Central memory CD8-positive, alpha-beta T cell (primary cell): Measurements from ENCODE around the gene OS9.
"Not testable (repeated sequence)": the region's sequence is repeated elsewhere in the genome, so short reads cannot be mapped to it uniquely, and the experiment has no call there.

Source experiments
- ATAC-seq: fragments of 150-1000 bp; cut with Tn5 transposase; replicated peaks from 2 replicates; pipeline ENCODE4 v1.10.0; 2022; ENCODE audit warnings: mild to moderate bottlenecking, moderate FRiP score, moderate number of reproducible peaks; ENCODE audit not compliant: poor library complexity, severe bottlenecking; ENCODE audit errors: extremely low read depth
- DNase-seq, 2 donors: peaks; one replicate each; pipeline ENCODE4 v3.0.0; 2021; ENCODE audit warnings: low spot score in 2 of 2
- H3K27ac Mint-ChIP-seq: one replicate; pipeline ENCODE4 v1.8.0; 2022; ENCODE audit warnings: low read depth, mild to moderate bottlenecking, moderate library complexity, mixed read lengths
- H3K27me3 Mint-ChIP-seq: one replicate; pipeline ENCODE4 v1.8.0; 2022; ENCODE audit warnings: mixed read lengths
- H3K36me3 Mint-ChIP-seq: one replicate; pipeline ENCODE4 v1.8.0; 2022; ENCODE audit warnings: mild to moderate bottlenecking, moderate library complexity, mixed read lengths; ENCODE audit not compliant: insufficient read depth
- H3K4me1 Mint-ChIP-seq: one replicate; pipeline ENCODE4 v1.8.0; 2022; ENCODE audit warnings: mixed read lengths
- H3K4me3 Mint-ChIP-seq: one replicate; pipeline ENCODE4 v1.8.0; 2022; ENCODE audit warnings: mild to moderate bottlenecking, moderate library complexity, mixed read lengths
- H3K9me3 Mint-ChIP-seq: one replicate; pipeline ENCODE4 v1.8.0; 2022; ENCODE audit warnings: mixed read lengths

Gene OS9

DNA sequence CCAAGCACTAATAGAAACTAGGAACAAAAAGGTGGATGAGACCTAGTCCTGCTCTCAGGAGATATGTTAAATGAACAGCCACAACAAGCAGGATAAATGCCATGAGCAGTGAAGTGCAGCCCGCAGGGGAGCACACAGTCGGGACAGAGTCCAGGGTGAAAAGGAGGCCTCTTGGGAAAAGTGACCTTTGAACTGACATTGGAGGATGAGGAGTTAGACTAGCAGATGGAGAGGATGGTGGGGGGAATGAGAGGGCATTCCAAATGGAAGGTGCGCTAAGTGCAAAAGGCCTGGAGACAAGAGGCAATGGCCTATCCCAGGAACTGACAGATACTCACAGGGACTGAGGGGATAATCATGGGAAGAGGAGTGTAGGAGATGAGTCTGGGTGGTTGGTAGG lies 4.5 kb downstream of the OS9 start:
- peak overlapping the region; percentile 9 for H3K27ac Mint-ChIP-seq
- peaks cover 27% of the 10 kb centered on the region for H3K4me1 Mint-ChIP-seq
- no peaks in the 10 kb centered on the region for H3K9me3 Mint-ChIP-seq
- DNase-seq (no peak), ATAC-seq (no peak)
- no peaks in the 10 kb centered on the region for H3K27me3 Mint-ChIP-seq
- H3K36me3 Mint-ChIP-seq: peaks cover 32% of the 10 kb centered on the region
- H3K4me3 Mint-ChIP-seq: no peak overlapping the region

DNA sequence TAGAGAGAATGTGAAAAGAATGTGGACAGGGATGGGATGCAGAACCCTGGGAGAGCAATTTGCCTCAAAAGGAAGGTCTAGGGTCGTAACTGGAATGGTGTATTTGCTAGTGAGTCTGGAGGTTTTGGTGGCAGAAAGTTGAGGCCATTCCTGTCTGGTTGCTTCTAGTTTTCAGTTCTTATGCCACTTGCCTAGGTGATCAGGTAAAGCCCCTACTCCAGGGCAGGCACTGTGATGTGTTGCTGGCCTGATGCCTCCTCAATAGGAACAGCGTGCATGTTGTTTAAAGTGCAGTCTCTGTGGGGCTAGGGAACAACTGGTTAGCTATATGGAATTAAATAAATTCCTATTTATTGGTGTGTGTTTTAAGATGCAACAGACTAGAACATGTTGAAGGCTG lies 6.4 kb downstream of the OS9 start:
- no peak for ATAC-seq

DNA sequence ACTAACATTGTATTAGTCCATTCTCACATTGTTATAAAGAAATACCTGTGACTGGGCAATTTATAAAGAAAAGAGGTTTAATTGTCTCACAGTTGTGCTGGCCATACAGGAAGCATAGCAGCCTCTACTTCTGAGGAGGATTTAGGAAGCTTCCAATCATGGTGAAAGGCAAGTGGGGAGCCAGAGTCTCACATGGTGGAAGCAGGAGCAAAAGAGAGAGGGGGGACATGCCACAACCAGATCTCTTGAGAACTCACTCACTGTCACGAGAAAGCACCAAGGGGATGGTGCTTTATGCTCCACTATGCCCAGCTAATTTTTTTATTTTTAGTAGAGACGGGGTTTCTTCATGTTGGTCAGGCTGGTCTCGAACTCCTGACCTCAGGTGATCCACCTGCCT lies 13.3 kb downstream of the OS9 start:
- Mint-ChIP-seq H3K27me3 (no peaks in the 10 kb centered on the region), H3K4me3 (no peak overlapping the region), H3K9me3 (no peaks in the 10 kb centered on the region), H3K27ac (peak overlapping the region; percentile 17), H3K36me3 (peaks cover 33% of the 10 kb centered on the region), H3K4me1 (peaks cover 6% of the 10 kb centered on the region)
- ATAC-seq (no peak), DNase-seq (no peak)

More for the DNA sequence above, 6.4 kb downstream of the OS9 start:
- no peaks in the 10 kb centered on the region for H3K9me3 Mint-ChIP-seq
- no peak overlapping the region for H3K27ac Mint-ChIP-seq
- peaks cover 40% of the 10 kb centered on the region for H3K36me3 Mint-ChIP-seq
- H3K4me3 Mint-ChIP-seq: no peak overlapping the region
- H3K27me3 Mint-ChIP-seq: no peaks in the 10 kb centered on the region
- H3K4me1 Mint-ChIP-seq: peaks cover 27% of the 10 kb centered on the region
- DNase-seq: no peak

DNA sequence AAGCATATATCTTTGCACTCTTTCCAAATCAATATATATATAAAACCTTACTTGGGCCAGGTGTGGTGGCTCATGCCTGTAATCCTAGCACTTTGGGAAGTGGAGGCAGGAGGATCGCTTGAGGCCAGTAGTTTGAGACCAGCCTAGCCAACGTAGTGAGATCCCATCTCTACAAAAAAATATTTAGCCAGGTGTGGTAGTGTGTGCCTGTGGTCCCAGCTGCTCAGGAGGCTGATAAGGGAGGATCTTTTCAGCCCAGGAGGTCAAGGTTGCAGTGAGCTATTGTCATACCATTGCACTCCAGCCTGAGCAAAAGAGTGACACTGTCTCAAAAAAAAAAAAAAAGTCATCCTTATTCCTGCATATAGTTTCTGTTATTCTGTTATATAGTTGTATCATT lies 14.4 kb downstream of the OS9 start:
- ATAC-seq (no peak), DNase-seq (no peak)
- no peaks in the 10 kb centered on the region for H3K27me3 Mint-ChIP-seq

DNA sequence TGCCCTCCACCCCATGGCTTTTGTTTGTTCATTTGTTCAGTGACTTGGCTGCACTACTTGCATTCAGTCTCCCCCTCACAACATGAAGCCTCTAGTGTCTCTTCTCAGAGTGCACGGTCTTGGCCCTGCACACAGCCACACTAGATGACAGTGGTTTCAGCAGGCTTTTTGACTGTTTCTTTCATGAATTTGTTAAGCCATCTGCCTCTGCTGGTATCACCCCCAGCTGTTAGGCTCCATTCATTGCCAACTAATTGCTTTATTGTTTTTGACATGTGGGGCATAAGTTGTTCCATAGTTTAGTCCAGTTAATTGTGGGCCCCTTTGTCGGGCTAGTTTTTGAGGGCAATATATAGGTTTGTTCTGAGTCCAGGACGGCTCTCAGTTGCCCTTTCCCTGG lies 18.8 kb downstream of the OS9 start:
- Mint-ChIP-seq H3K27ac (no peak overlapping the region), H3K4me1 (no peaks in the 10 kb centered on the region), H3K9me3 (no peaks in the 10 kb centered on the region), H3K27me3 (no peaks in the 10 kb centered on the region), H3K4me3 (no peak overlapping the region), H3K36me3 (peaks cover 31% of the 10 kb centered on the region)
- DNase-seq (no peak), ATAC-seq (no peak)

More for the DNA sequence above, 14.4 kb downstream of the OS9 start:
- Mint-ChIP-seq H3K36me3 (peaks cover 33% of the 10 kb centered on the region), H3K9me3 (no peaks in the 10 kb centered on the region), H3K4me3 (no peak overlapping the region), H3K27ac (no peak overlapping the region), H3K4me1 (peaks cover 4% of the 10 kb centered on the region)

DNA sequence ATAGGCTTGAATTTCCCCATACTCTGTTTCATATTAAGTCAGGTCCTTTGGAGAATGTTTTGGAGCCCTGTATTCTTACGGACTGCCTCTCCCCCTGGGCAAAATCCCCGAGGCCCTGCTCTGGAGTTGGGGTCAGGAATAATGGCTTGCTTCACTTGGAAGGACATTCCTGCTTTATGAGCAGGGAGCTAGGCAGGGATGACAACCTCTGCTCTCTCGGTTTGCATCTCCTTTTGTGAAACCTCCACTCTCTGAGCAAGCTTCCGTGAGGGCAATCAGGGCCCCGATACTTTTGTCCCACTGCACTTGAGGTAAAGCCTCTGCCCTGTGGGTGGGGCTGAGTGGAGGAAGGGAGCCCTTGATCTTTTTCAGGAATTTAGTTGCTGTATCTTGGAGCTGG lies 19.3 kb downstream of the OS9 start:
- no peaks in the 10 kb centered on the region for H3K4me1 Mint-ChIP-seq
- DNase-seq: no peak
- peaks cover 32% of the 10 kb centered on the region for H3K36me3 Mint-ChIP-seq
- no peak overlapping the region for H3K4me3 Mint-ChIP-seq
- H3K9me3 Mint-ChIP-seq: no peaks in the 10 kb centered on the region
- no peak for ATAC-seq
- no peaks in the 10 kb centered on the region for H3K27me3 Mint-ChIP-seq
- H3K27ac Mint-ChIP-seq: no peak overlapping the region

DNA sequence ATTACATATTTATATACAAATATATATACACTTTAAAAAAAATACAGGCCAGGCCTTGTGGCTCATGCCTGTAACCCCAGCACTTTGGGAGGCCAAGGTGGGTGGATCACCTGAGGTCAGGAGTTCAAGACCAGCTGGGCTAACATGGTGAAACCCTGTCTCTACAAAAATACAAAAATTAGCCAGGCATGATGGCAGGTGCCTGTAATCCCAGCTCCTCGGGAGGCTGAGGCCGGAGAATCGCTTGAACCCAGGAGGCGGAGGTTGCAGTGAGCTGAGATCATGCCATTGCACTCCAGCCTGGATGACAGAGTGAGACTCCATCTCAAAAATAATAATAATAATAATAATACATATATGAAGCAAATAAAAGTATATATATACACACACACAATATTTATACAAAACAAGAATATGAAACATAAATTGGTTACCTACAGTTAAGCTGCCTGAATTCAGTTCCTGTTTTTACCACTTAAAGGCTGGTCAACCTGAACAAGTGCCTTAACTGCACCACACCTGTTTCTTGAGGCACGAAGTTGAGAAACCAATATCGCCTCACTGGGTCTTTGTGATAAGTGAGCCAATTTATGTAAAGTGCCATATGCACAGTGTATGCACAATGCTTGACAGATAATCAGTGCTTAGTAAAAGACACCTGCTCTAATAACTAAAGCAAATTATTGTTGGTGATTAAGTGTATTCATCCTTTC lies 21.3 kb downstream of the OS9 start:
- peaks cover 36% of the 10 kb centered on the region for H3K36me3 Mint-ChIP-seq
- not testable (repeated sequence) for H3K27ac Mint-ChIP-seq, ATAC-seq, H3K4me3 Mint-ChIP-seq, H3K9me3 Mint-ChIP-seq, H3K4me1 Mint-ChIP-seq, DNase-seq, H3K27me3 Mint-ChIP-seq

DNA sequence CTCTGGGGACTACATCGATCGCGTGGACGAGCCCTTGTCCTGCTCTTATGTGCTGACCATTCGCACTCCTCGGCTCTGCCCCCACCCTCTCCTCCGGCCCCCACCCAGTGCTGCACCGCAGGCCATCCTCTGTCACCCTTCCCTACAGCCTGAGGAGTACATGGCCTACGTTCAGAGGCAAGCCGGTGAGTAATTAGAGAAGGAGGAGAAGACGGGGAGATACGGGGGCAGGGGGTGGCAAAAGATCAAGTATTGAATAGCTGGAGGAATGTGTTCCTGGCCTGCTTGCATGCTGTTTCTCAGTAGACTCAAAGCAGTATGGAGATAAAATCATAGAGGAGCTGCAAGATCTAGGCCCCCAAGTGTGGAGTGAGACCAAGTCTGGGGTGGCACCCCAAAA lies 21.9 kb downstream of the OS9 start:
- Mint-ChIP-seq H3K27ac (no peak overlapping the region), H3K4me3 (no peak overlapping the region), H3K27me3 (no peaks in the 10 kb centered on the region), H3K36me3 (peaks cover 38% of the 10 kb centered on the region), H3K9me3 (no peaks in the 10 kb centered on the region), H3K4me1 (no peaks in the 10 kb centered on the region)
- no peak for ATAC-seq
- DNase-seq: no peak

DNA sequence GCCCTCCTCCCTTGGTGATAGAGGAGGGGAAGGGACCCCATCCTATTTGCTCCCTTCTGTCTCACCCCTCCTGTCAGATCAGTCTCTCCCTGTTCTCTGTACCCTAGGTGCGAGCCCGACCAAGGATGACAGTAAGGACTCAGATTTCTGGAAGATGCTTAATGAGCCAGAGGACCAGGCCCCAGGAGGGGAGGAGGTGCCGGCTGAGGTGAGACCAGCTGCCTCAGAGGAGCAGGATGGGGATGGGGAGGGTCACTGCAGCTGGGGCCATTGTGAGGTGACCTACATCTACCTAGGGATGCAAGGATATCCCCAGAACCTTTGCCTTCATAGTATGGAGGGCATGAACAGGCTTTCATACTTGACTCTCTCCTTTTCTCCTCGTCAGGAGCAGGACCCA lies 22.4 kb downstream of the OS9 start:
- H3K36me3 Mint-ChIP-seq: peaks cover 38% of the 10 kb centered on the region
- no peak for DNase-seq

DNA sequence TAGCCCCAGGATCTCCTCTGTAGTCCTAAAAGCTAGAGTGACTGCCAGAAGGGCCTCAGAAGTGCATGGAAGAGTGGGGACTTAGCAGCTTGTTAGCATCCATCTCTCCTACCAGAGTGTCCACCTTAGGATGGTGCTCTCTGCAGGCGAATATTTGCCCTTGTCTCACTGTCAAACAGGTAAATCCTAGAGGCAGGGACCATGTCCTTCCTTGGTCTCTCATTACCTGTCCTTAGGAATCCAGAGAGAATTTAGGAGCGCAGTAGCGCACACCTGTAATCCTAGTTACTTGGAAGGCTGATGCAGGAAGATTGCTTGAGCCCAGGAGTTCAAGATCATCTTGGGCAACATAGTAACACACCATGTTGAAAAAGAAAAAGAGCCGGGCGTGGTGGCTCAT lies 23.2 kb downstream of the OS9 start:
- DNase-seq (no peak), ATAC-seq (no peak)
- Mint-ChIP-seq H3K27me3 (no peaks in the 10 kb centered on the region), H3K27ac (no peak overlapping the region), H3K4me1 (peaks cover 8% of the 10 kb centered on the region), H3K9me3 (no peaks in the 10 kb centered on the region), H3K36me3 (peaks cover 40% of the 10 kb centered on the region), H3K4me3 (no peak overlapping the region)

More for the DNA sequence above, 22.4 kb downstream of the OS9 start:
- Mint-ChIP-seq H3K27ac (no peak overlapping the region), H3K27me3 (no peaks in the 10 kb centered on the region), H3K4me1 (no peaks in the 10 kb centered on the region), H3K9me3 (no peaks in the 10 kb centered on the region), H3K4me3 (no peak overlapping the region)
- ATAC-seq: no peak

DNA sequence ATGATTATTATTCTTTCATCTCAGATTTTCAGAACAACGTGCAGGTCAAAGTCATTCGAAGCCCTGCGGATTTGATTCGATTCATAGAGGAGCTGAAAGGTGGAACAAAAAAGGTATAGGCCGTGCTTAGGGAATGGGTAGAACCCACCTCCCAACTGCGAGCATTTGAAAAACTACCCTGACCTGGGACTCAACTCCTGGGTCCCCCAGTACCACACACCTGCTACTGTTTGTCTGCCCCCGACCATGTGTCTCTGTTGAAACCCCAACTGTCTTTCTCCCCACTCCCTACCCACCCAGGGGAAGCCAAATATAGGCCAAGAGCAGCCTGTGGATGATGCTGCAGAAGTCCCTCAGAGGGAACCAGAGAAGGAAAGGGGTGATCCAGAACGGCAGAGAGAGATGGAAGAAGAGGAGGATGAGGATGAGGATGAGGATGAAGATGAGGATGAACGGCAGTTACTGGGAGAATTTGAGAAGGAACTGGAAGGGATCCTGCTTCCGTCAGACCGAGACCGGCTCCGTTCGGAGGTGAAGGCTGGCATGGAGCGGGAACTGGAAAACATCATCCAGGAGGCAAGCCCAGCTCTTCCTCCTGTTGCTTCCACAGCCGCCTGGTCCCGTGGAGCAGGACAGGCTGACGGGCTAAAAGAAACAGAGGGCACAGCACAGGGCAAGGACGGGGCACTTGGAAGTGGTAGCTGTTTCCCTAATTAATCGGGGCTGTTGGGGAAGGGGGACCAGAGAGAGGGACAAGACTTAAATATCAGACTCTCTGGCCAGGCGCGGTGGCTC lies 24.1 kb downstream of the OS9 start:
- no peak for ATAC-seq
- no peaks in the 10 kb centered on the region for H3K9me3 Mint-ChIP-seq
- peaks cover 40% of the 10 kb centered on the region for H3K36me3 Mint-ChIP-seq

DNA sequence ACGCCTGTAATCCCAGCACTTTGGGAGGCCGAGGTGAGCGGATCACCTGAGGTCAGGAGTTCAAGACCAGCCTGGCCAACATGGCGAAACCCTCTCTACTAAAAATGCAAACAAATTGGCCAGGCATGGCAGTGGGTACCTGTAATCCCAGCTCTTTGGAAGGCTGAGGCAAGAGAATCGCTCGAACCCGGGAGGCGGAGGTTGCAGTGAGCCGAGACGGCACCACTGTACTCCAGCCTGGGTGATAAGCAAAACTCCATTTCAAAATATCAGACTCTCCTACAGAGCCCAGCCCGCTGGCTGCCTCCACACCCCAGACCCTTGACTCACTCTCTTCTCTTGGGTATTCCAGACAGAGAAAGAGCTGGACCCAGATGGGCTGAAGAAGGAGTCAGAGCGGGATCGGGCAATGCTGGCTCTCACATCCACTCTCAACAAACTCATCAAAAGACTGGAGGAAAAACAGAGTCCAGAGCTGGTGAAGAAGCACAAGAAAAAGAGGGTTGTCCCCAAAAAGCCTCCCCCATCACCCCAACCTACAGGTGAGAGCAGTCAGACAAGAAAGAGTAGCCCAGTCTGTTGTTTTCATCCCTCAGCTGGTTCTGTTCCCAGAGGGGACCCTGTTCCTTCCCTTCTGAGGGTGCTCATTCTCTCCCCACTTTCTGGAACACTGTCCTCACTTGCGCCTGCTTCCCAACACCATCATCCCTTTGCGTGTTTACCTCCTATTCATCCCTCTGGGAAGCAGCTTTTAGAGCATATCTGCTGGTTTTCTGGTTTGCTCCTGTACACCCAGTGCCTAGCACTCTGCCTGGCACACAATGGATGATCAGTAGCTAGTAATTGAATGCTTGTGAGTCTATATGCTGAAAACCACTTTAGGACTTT lies 25.0 kb downstream of the OS9 start:
- H3K36me3 Mint-ChIP-seq: peaks cover 38% of the 10 kb centered on the region
- no peaks in the 10 kb centered on the region for H3K27me3 Mint-ChIP-seq
- H3K4me3 Mint-ChIP-seq: no peak overlapping the region
- peaks cover 19% of the 10 kb centered on the region for H3K4me1 Mint-ChIP-seq
- no peaks in the 10 kb centered on the region for H3K9me3 Mint-ChIP-seq
- peak overlapping the region; percentile 23 for H3K27ac Mint-ChIP-seq
- ATAC-seq (no peak), DNase-seq (no peak)

More for the DNA sequence above, 24.1 kb downstream of the OS9 start:
- Mint-ChIP-seq H3K4me1 (peaks cover 11% of the 10 kb centered on the region), H3K27ac (peak overlapping the region; percentile 58), H3K27me3 (no peaks in the 10 kb centered on the region), H3K4me3 (no peak overlapping the region)
- DNase-seq: no peak
